ENCODE measurements around the gene PLA2G12B.

DNA sequence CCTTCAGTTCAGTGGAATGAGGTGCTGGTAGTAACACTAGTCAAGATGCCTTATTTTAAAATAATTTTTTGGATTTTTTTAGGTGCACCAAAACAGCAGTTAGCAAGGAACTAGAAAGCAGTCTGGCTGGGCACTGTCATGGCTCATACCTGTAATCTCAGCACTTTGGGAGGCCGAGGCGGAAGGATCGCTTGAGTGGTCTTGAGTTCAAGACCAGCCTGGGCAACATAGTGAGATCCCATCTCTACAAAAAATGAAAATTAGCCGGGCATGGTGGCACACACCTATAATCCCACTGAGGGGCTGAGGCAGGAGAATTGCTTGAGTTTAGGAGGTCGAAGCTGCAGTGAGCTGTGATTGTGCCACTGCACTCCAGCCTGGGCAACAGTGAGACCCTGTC is 25.8 kb downstream of the PLA2G12B start:
- no peak for TF ChIP-seq POLR2AphosphoS5 (IDR thresholded peaks at IDR 0.05; ENCODE audit: low read depth, low read length)
- no peak for TF ChIP-seq POLR2A (IDR thresholded peaks at IDR 0.05; ENCODE audit: low read depth, low read length)
- no peak for TF ChIP-seq TAF1 (IDR thresholded peaks at IDR 0.05; ENCODE audit: low read depth, low read length)

Measured in GM12891 (cell line).